Natural killer cell treated with Interleukin-12 subunit alpha and Interleukin-12 subunit beta and Interleukin-15 and Interleukin-18, amount 100 ng/mL, for 72 hours (primary cell): ENCODE results near the gene VTI1A. TPM values are rescaled to one million over a fixed set of nuclear protein-coding genes. Genes with fewer than 3 reads are reported as not detected.

ENCODE experiments used
- ATAC-seq, 2 donors: fragments of 150-1000 bp; cut with Tn5 transposase in 1 of 2; sonication (Bioruptor Pico), chemical (Tn5 transposase) in 1 of 2; 2 replicates each; pipeline ENCODE4 v1.10.0; 2021
- DNase-seq: peaks from one replicate; pipeline ENCODE4 v3.0.0; 2022; ENCODE audit warnings: low spot score
- H3K27ac Mint-ChIP-seq, 2 donors: 1 replicate in 1 of 2; 2 replicates in 1 of 2; pipeline ENCODE4 v1.8.0; 2022; ENCODE audit warnings: mixed read lengths in 2 of 2, mild to moderate bottlenecking in 1 of 2, moderate library complexity in 1 of 2
- H3K27me3 Mint-ChIP-seq, 2 donors: 1 replicate in 1 of 2; 2 replicates in 1 of 2; pipeline ENCODE4 v1.8.0; 2022; ENCODE audit warnings: mixed read lengths in 2 of 2
- H3K36me3 Mint-ChIP-seq: one replicate; pipeline ENCODE4 v1.8.0; 2022; ENCODE audit warnings: mixed read lengths
- H3K4me1 Mint-ChIP-seq, 2 donors: 1 replicate in 1 of 2; 2 replicates in 1 of 2; pipeline ENCODE4 v1.8.0; 2022; ENCODE audit warnings: low read depth in 2 of 2, mixed read lengths in 2 of 2, mild to moderate bottlenecking in 1 of 2
- H3K4me3 Mint-ChIP-seq: one replicate; pipeline ENCODE4 v1.8.0; 2022; ENCODE audit warnings: mixed read lengths
- H3K9me3 Mint-ChIP-seq: 2 replicates; pipeline ENCODE4 v1.8.0; 2022; ENCODE audit warnings: mixed read lengths
- total RNA-seq, 2 donors: library from RNA; stranded (reverse); gene quantifications; one replicate each; pipeline ENCODE4 v1.2.3, GENCODE V29; 2022

The VTI1A gene
- total RNA-seq, 2 donors from 2014 or later: 51.9 to 90.5 TPM

- no peaks in the 10 kb centered on the region for H3K27me3 Mint-ChIP-seq
- no peaks in the 10 kb centered on the region for H3K36me3 Mint-ChIP-seq
- DNase-seq (no peak), ATAC-seq (no peak)
- H3K9me3 Mint-ChIP-seq: no peaks in the 10 kb centered on the region
- peaks cover 0 to 7% of the 10 kb centered on the region in 2 donors for H3K4me1 Mint-ChIP-seq
- no peak overlapping the region for H3K4me3 Mint-ChIP-seq
- no peak overlapping the region for H3K27ac Mint-ChIP-seq
These were observed 251.8 kb downstream of the VTI1A start for GRCh38 chr10:112698818-112699164.

- Mint-ChIP-seq H3K4me3 (no peak overlapping the region), H3K27me3 (no peaks in the 10 kb centered on the region), H3K27ac (no peak overlapping the region), H3K4me1 (peaks cover 0 to 7% of the 10 kb centered on the region in 2 donors), H3K36me3 (no peaks in the 10 kb centered on the region), H3K9me3 (no peaks in the 10 kb centered on the region)
- DNase-seq: no peak
- ATAC-seq: no peak
These were observed 253.2 kb downstream of the VTI1A start for GRCh38 chr10:112700215-112700671.

- no peaks in the 10 kb centered on the region for H3K9me3 Mint-ChIP-seq
- H3K27me3 Mint-ChIP-seq: no peaks in the 10 kb centered on the region
- H3K36me3 Mint-ChIP-seq: no peaks in the 10 kb centered on the region
- H3K4me3 Mint-ChIP-seq: no peak overlapping the region
- ATAC-seq (no peak), DNase-seq (no peak)
- no peak overlapping the region for H3K27ac Mint-ChIP-seq
- H3K4me1 Mint-ChIP-seq: peaks cover 0 to 7% of the 10 kb centered on the region in 2 donors
These were observed 254.3 kb downstream of the VTI1A start for GRCh38 chr10:112701211-112701877.

GRCh38 chr10:112701878-112702255 is 254.9 kb downstream of the VTI1A start:
- no peaks in the 10 kb centered on the region for H3K9me3 Mint-ChIP-seq
- no peak overlapping the region for H3K27ac Mint-ChIP-seq
- H3K27me3 Mint-ChIP-seq: no peaks in the 10 kb centered on the region
- H3K36me3 Mint-ChIP-seq: no peaks in the 10 kb centered on the region
- DNase-seq (no peak), ATAC-seq (no peak)
- peaks cover 0 to 9% of the 10 kb centered on the region in 2 donors for H3K4me1 Mint-ChIP-seq
- H3K4me3 Mint-ChIP-seq: no peak overlapping the region

GRCh38 chr10:112706577-112706976 is 259.6 kb downstream of the VTI1A start:
- Mint-ChIP-seq H3K27me3 (no peaks in the 10 kb centered on the region), H3K27ac (no peak overlapping the region), H3K4me3 (no peak overlapping the region), H3K9me3 (no peaks in the 10 kb centered on the region), H3K36me3 (no peaks in the 10 kb centered on the region), H3K4me1 (peaks cover 0 to 5% of the 10 kb centered on the region in 2 donors)
- DNase-seq: no peak
- ATAC-seq: no peak

- peaks cover 0 to 11% of the 10 kb centered on the region in 2 donors for H3K4me1 Mint-ChIP-seq
- no peaks in the 10 kb centered on the region for H3K9me3 Mint-ChIP-seq
- H3K4me3 Mint-ChIP-seq: no peak overlapping the region
- no peaks in the 10 kb centered on the region for H3K27me3 Mint-ChIP-seq
- no peak overlapping the region for H3K27ac Mint-ChIP-seq
- DNase-seq (no peak), ATAC-seq (no peak)
- no peaks in the 10 kb centered on the region for H3K36me3 Mint-ChIP-seq
These were observed 261.4 kb downstream of the VTI1A start for GRCh38 chr10:112708461-112708860.

- H3K27ac Mint-ChIP-seq: no peak overlapping the region
These were observed 263.5 kb downstream of the VTI1A start for GRCh38 chr10:112710528-112710927.

GRCh38 chr10:112711366-112711765 is 264.4 kb downstream of the VTI1A start:
- Mint-ChIP-seq H3K27ac (no peak overlapping the region), H3K4me1 (peaks cover 0 to 11% of the 10 kb centered on the region in 2 donors), H3K4me3 (no peak overlapping the region), H3K36me3 (no peaks in the 10 kb centered on the region), H3K9me3 (no peaks in the 10 kb centered on the region), H3K27me3 (no peaks in the 10 kb centered on the region)
- DNase-seq (no peak), ATAC-seq (no peak)

More at GRCh38 chr10:112710528-112710927, 263.5 kb downstream of the VTI1A start:
- H3K4me3 Mint-ChIP-seq: no peak overlapping the region
- H3K4me1 Mint-ChIP-seq: peaks cover 0 to 11% of the 10 kb centered on the region in 2 donors
- DNase-seq: no peak
- no peaks in the 10 kb centered on the region for H3K9me3 Mint-ChIP-seq
- no peaks in the 10 kb centered on the region for H3K36me3 Mint-ChIP-seq
- no peak for ATAC-seq
- no peaks in the 10 kb centered on the region for H3K27me3 Mint-ChIP-seq

GRCh38 chr10:112712536-112712935 is 265.5 kb downstream of the VTI1A start:
- Mint-ChIP-seq H3K9me3 (no peaks in the 10 kb centered on the region), H3K4me1 (peaks cover 0 to 8% of the 10 kb centered on the region in 2 donors), H3K36me3 (no peaks in the 10 kb centered on the region), H3K27me3 (no peaks in the 10 kb centered on the region), H3K27ac (no peak overlapping the region), H3K4me3 (no peak overlapping the region)
- ATAC-seq (no peak), DNase-seq (no peak)

- H3K9me3 Mint-ChIP-seq: no peaks in the 10 kb centered on the region
- no peak for DNase-seq
- H3K4me1 Mint-ChIP-seq: peaks cover 0 to 8% of the 10 kb centered on the region in 2 donors
- no peaks in the 10 kb centered on the region for H3K27me3 Mint-ChIP-seq
- ATAC-seq: no peak
- no peak overlapping the region for H3K4me3 Mint-ChIP-seq
- H3K27ac Mint-ChIP-seq: no peak overlapping the region
- H3K36me3 Mint-ChIP-seq: no peaks in the 10 kb centered on the region
These were observed 266.4 kb downstream of the VTI1A start for GRCh38 chr10:112713411-112713810.

GRCh38 chr10:112715581-112715980 is 268.6 kb downstream of the VTI1A start:
- H3K9me3 Mint-ChIP-seq: no peaks in the 10 kb centered on the region
- ATAC-seq: no peak
- no peak overlapping the region for H3K27ac Mint-ChIP-seq
- no peaks in the 10 kb centered on the region for H3K36me3 Mint-ChIP-seq
- no peak for DNase-seq
- no peak overlapping the region for H3K4me3 Mint-ChIP-seq
- H3K27me3 Mint-ChIP-seq: no peaks in the 10 kb centered on the region
- peaks cover 0 to 8% of the 10 kb centered on the region in 2 donors for H3K4me1 Mint-ChIP-seq

GRCh38 chr10:112716076-112716475 is 269.1 kb downstream of the VTI1A start:
- Mint-ChIP-seq H3K4me1 (peaks cover 0 to 8% of the 10 kb centered on the region in 2 donors), H3K36me3 (no peaks in the 10 kb centered on the region), H3K4me3 (no peak overlapping the region), H3K27me3 (no peaks in the 10 kb centered on the region), H3K9me3 (no peaks in the 10 kb centered on the region), H3K27ac (no peak overlapping the region)
- DNase-seq (no peak), ATAC-seq (no peak)

- Mint-ChIP-seq H3K9me3 (no peaks in the 10 kb centered on the region), H3K4me1 (peaks cover 0 to 2% of the 10 kb centered on the region in 2 donors), H3K36me3 (no peaks in the 10 kb centered on the region), H3K27me3 (no peaks in the 10 kb centered on the region), H3K4me3 (no peak overlapping the region), H3K27ac (no peak overlapping the region)
- DNase-seq: no peak
- no peak for ATAC-seq
These were observed 270.0 kb downstream of the VTI1A start for GRCh38 chr10:112716924-112717413.

GRCh38 chr10:112720178-112720577 is 273.2 kb downstream of the VTI1A start:
- Mint-ChIP-seq H3K27ac (no peak overlapping the region), H3K4me3 (no peak overlapping the region), H3K36me3 (no peaks in the 10 kb centered on the region), H3K9me3 (no peaks in the 10 kb centered on the region), H3K4me1 (no peaks in the 10 kb centered on the region), H3K27me3 (no peaks in the 10 kb centered on the region)
- DNase-seq (no peak), ATAC-seq (no peak)
